C4-2B (cell line): ENCODE data around the gene AMHR2.

Source experiments
- ZFX ChIP-seq: fragments of 450-650 bp; IDR thresholded peaks from 2 replicates; pipeline ENCODE4 v1.6.1; 2017
- TF ChIP-seq, protein P1 (sequence below): fragments of 450-650 bp; conservative IDR thresholded peaks from 2 replicates; pipeline ENCODE4 v1.5.1; 2017; ENCODE audit warnings: mild to moderate bottlenecking

DNA sequence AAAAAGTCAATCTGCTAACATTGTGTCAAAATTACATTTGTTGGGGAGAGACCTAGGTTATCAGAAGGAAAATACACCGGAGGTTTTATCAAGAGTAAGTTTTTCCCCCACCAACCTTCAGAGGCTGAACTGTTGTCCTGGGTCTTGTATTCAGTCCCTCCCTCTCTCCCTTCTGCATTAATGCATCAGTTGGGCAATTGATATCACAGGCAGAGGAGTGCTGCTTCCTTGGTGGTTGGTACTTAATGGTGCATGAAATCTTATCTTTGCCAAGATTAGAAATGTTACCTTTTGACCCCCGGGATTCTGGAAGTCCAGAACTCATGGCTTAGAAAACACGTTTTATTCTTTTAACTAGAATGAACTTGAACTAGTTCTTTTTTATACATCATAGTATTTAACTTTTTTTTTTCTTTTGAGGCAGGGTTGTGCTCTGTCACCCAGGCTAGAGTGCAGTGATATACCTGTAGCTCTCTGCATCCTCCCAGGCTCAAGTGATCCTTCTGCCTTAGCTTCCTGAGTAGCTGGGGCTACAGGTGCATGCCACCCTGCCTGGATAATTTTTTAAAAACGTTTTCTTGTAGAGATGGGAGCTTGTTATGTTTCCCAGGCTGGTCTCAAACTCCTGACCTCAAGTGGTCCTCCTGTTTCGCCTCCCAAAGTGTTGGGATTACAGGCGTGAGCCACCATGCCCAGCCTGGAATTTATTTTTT is 33.2 kb downstream of the AMHR2 start:
- TF ChIP-seq, protein P1, sequence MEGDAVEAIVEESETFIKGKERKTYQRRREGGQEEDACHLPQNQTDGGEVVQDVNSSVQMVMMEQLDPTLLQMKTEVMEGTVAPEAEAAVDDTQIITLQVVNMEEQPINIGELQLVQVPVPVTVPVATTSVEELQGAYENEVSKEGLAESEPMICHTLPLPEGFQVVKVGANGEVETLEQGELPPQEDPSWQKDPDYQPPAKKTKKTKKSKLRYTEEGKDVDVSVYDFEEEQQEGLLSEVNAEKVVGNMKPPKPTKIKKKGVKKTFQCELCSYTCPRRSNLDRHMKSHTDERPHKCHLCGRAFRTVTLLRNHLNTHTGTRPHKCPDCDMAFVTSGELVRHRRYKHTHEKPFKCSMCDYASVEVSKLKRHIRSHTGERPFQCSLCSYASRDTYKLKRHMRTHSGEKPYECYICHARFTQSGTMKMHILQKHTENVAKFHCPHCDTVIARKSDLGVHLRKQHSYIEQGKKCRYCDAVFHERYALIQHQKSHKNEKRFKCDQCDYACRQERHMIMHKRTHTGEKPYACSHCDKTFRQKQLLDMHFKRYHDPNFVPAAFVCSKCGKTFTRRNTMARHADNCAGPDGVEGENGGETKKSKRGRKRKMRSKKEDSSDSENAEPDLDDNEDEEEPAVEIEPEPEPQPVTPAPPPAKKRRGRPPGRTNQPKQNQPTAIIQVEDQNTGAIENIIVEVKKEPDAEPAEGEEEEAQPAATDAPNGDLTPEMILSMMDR: no peak
- TF ChIP-seq ZFX: no peak
